H9 (cell line): Measurements from ENCODE around the gene EPB41L2. TPM values are rescaled to one million over a fixed set of nuclear protein-coding genes. Genes with fewer than 3 reads are reported as not detected.

Experiments
- DNase-seq: peaks from one replicate; pipeline ENCODE4 v3.0.0-alpha.2; 2017
- H2AFZ ChIP-seq: one replicate; pipeline ENCODE4 v1.6.1; 2013; ENCODE audit warnings: mild to moderate bottlenecking, low read length, control low read depth, moderate library complexity
- H2AK5ac ChIP-seq: 2 replicates; pipeline ENCODE4 v1.6.1; 2013; ENCODE audit warnings: low read length, control low read depth, mixed read lengths; ENCODE audit not compliant: insufficient read length
- H2BK120ac ChIP-seq: one replicate; pipeline ENCODE4 v1.6.1; 2013; ENCODE audit warnings: low read depth, mild to moderate bottlenecking, low read length, control low read depth, inconsistent platforms; ENCODE audit not compliant: poor library complexity, severe bottlenecking
- H2BK12ac ChIP-seq: 2 replicates; pipeline ENCODE4 v1.6.1; 2013; ENCODE audit warnings: low read length, control low read depth, mixed read lengths, low read depth; ENCODE audit not compliant: insufficient read length
- H2BK15ac ChIP-seq: 2 replicates; pipeline ENCODE4 v1.6.1; 2013; ENCODE audit warnings: low read depth, low read length, control low read depth
- H2BK20ac ChIP-seq: one replicate; pipeline ENCODE4 v1.6.1; 2013; ENCODE audit warnings: low read depth, mild to moderate bottlenecking, low read length, control low read depth, inconsistent platforms; ENCODE audit not compliant: poor library complexity, severe bottlenecking
- H2BK5ac ChIP-seq: 2 replicates; pipeline ENCODE4 v1.6.1; 2013; ENCODE audit warnings: low read length, control low read depth, mixed read lengths; ENCODE audit not compliant: insufficient read length
- H3K14ac ChIP-seq: 2 replicates; pipeline ENCODE4 v1.6.1; 2013; ENCODE audit warnings: low read length, control low read depth; ENCODE audit not compliant: insufficient read depth
- H3K18ac ChIP-seq: 2 replicates; pipeline ENCODE4 v1.6.1; 2013; ENCODE audit warnings: low read depth, mild to moderate bottlenecking, mixed read lengths, low read length, control low read depth; ENCODE audit not compliant: insufficient read length
- H3K23ac ChIP-seq: 2 replicates; pipeline ENCODE4 v1.6.1; 2013; ENCODE audit warnings: low read length, control low read depth, mixed read lengths, low read depth; ENCODE audit not compliant: insufficient read length
- H3K23me2 ChIP-seq: 2 replicates; pipeline ENCODE4 v1.6.1; 2013; ENCODE audit warnings: low read depth, mild to moderate bottlenecking, mixed read lengths, low read length, control low read depth; ENCODE audit not compliant: insufficient read length, poor library complexity, severe bottlenecking
- H3K27ac ChIP-seq: 2 replicates; pipeline ENCODE4 v1.5.1; 2013; ENCODE audit warnings: low read length, control low read depth, mixed read lengths, low read depth; ENCODE audit not compliant: insufficient read length
- H3K27me3 ChIP-seq: 2 replicates; pipeline ENCODE4 v1.6.1; 2013; ENCODE audit warnings: low read length, control low read depth, inconsistent platforms; ENCODE audit not compliant: insufficient read depth
- H3K4ac ChIP-seq: 2 replicates; pipeline ENCODE4 v1.6.1; 2013; ENCODE audit warnings: low read depth, mild to moderate bottlenecking, control low read depth, inconsistent platforms, low read length, moderate library complexity
- H3K4me1 ChIP-seq: 2 replicates; pipeline ENCODE4 v1.6.1; 2013; ENCODE audit warnings: low read length, control low read depth, inconsistent platforms; ENCODE audit not compliant: insufficient read depth
- H3K4me2 ChIP-seq: 2 replicates; pipeline ENCODE4 v1.6.1; 2013; ENCODE audit warnings: low read length, control low read depth, mixed read lengths; ENCODE audit not compliant: insufficient read length, insufficient read depth
- H3K56ac ChIP-seq: 2 replicates; pipeline ENCODE4 v1.6.1; 2013; ENCODE audit warnings: low read depth, mild to moderate bottlenecking, mixed read lengths, low read length, control low read depth; ENCODE audit not compliant: insufficient read length
- H3K79me1 ChIP-seq: 2 replicates; pipeline ENCODE4 v1.6.1; 2013; ENCODE audit warnings: low read depth, mild to moderate bottlenecking, moderate library complexity, low read length, control low read depth, inconsistent platforms; ENCODE audit not compliant: insufficient read depth, poor library complexity, severe bottlenecking
- H3K79me2 ChIP-seq: 2 replicates; pipeline ENCODE4 v1.6.1; 2013; ENCODE audit warnings: low read length, control low read depth, inconsistent platforms; ENCODE audit not compliant: insufficient read depth
- H3K9ac ChIP-seq: 2 replicates; pipeline ENCODE4 v1.6.1; 2013; ENCODE audit warnings: low read length, control low read depth, mixed read lengths; ENCODE audit not compliant: insufficient read length; ENCODE audit errors: extremely low read depth
- H3K9me3 ChIP-seq: one replicate; pipeline ENCODE4 v1.6.1; 2013; ENCODE audit warnings: low read depth, low read length, inconsistent platforms; ENCODE audit not compliant: control insufficient read depth
- H3T11ph ChIP-seq: one replicate; pipeline ENCODE4 v1.6.1; 2013; ENCODE audit warnings: mild to moderate bottlenecking, low read length, control low read depth, inconsistent platforms
- H4K20me1 ChIP-seq: one replicate; pipeline ENCODE4 v1.6.1; 2013; ENCODE audit not compliant: control insufficient read depth, insufficient read length, insufficient read depth
- H4K5ac ChIP-seq: 2 replicates; pipeline ENCODE4 v1.6.1; 2013; ENCODE audit warnings: low read depth, mild to moderate bottlenecking, mixed read lengths, low read length, control low read depth; ENCODE audit not compliant: insufficient read length
- H4K8ac ChIP-seq: replicated peaks from 2 replicates; pipeline ENCODE4 v1.6.1; 2013; ENCODE audit warnings: low read length, control low read depth, mixed read lengths, low read depth; ENCODE audit not compliant: insufficient read length
- H4K91ac ChIP-seq: 2 replicates; pipeline ENCODE4 v1.6.1; 2013; ENCODE audit warnings: low read depth, mild to moderate bottlenecking, moderate library complexity, mixed read lengths, low read length, control low read depth; ENCODE audit not compliant: insufficient read length
- H3K27ac Mint-ChIP-seq, 3 experiments: 2 replicates in 2 of 3; 3 replicates in 1 of 3; pipeline ENCODE4 v1.8.0; 2020 to 2021; ENCODE audit warnings: mixed read lengths in 3 of 3, mild to moderate bottlenecking in 1 of 3, moderate library complexity in 1 of 3
- H3K27me3 Mint-ChIP-seq: 2 replicates; pipeline ENCODE4 v1.8.0; 2021; ENCODE audit warnings: low read depth, mild to moderate bottlenecking, moderate library complexity, mixed read lengths
- H3K36me3 Mint-ChIP-seq, 3 experiments: 2 replicates in 2 of 3; 3 replicates in 1 of 3; pipeline ENCODE4 v1.8.0; 2020 to 2021; ENCODE audit warnings: low read depth in 3 of 3, mixed read lengths in 3 of 3; ENCODE audit not compliant: insufficient read depth in 1 of 3
- H3K4me1 Mint-ChIP-seq, 2 experiments: 2 replicates each; pipeline ENCODE4 v1.8.0; 2020; ENCODE audit warnings: mixed read lengths in 2 of 2
- H3K4me3 Mint-ChIP-seq, 2 experiments: 2 replicates in 1 of 2; 3 replicates in 1 of 2; pipeline ENCODE4 v1.8.0; 2020 to 2021; ENCODE audit warnings: mild to moderate bottlenecking in 2 of 2, mixed read lengths in 2 of 2, moderate library complexity in 1 of 2
- H3K9me3 Mint-ChIP-seq, 2 experiments: 2 replicates in 1 of 2; 3 replicates in 1 of 2; pipeline ENCODE4 v1.8.0; 2020; ENCODE audit warnings: mild to moderate bottlenecking in 2 of 2, mixed read lengths in 2 of 2, moderate library complexity in 1 of 2
- CTCF ChIP-seq: fragments of 200-600 bp; sonication (generic); conservative IDR thresholded peaks from 3 replicates; pipeline ENCODE4 v1.8.0; 2021; ENCODE audit warnings: antibody characterized with exemption, mild to moderate bottlenecking
- WGBS: extraction: QIAGEN DNeasy Blood & Tissue Kit; methylation state at CpG from one replicate; pipeline ENCODE4 v1.1.7; 2013; ENCODE audit warnings: missing lambda C conversion rate, low lambda C conversion rate, mixed read lengths; ENCODE audit not compliant: insufficient read length; ENCODE audit errors: extremely low coverage; 5-methylcytosine and 5-hydroxymethylcytosine counted together
- total RNA-seq: library from RNA; stranded (reverse); gene quantifications from 2 replicates; pipeline ENCODE4 v1.2.1, GENCODE V29; 2021

EPB41L2 gene
- total RNA-seq, 1 experiment from 2014 or later, result 90.2 TPM

GRCh38 chr6:131023834-131024504 lies 39.1 kb downstream of the EPB41L2 start:
- Histone ChIP-seq H3K18ac (no peak overlapping the region), H4K5ac (no peak overlapping the region), H2AK5ac (no peak overlapping the region), H3K27me3 (no peaks in the 10 kb centered on the region), H2BK5ac (no peak overlapping the region), H2BK20ac (no peak overlapping the region), H4K8ac (no peak overlapping the region), H3K27ac (no peak overlapping the region), H2BK120ac (no peak overlapping the region), H3K9ac (no peak overlapping the region), H3K56ac (no peak overlapping the region), H4K91ac (no peak overlapping the region), H3K79me1 (peaks cover 3% of the 10 kb centered on the region), H3K23ac (no peak overlapping the region), H2BK15ac (no peak overlapping the region), H3K4ac (no peak overlapping the region), H3K14ac (no peak overlapping the region), H2BK12ac (no peak overlapping the region), H3K4me1 (no peaks in the 10 kb centered on the region), H3T11ph (no peak overlapping the region), H3K23me2 (no peaks in the 10 kb centered on the region), H4K20me1 (no peaks in the 10 kb centered on the region), H3K4me2 (no peak overlapping the region), H2AFZ (no peak overlapping the region), H3K9me3 (no peaks in the 10 kb centered on the region), H3K79me2 (peaks cover 7% of the 10 kb centered on the region; the same call in 1 of the 2 replicates)
- no peak for DNase-seq
- Mint-ChIP-seq H3K4me1 (no peaks in the 10 kb centered on the region; a peak in 1 of 4 replicates), H3K9me3 (peaks cover 6 to 7% of the 10 kb centered on the region in 2 experiments; a peak in 3 of 5 replicates), H3K27ac (peak overlapping the region in 2 of 3 experiments; percentile 3 to 7; a peak in 1 of 7 replicates), H3K27me3 (no peaks in the 10 kb centered on the region), H3K4me3 (no peak overlapping the region), H3K36me3 (peaks cover 6 to 8% (median 7%) of the 10 kb centered on the region in 3 experiments; a peak in 6 of 7 replicates)
- TF ChIP-seq CTCF, result no peak
- no CpG with 5 or more reads among the region's 3 CpGs for WGBS
